Stimulated activated CD8-positive, alpha-beta memory T cell treated with anti-CD3 and anti-CD28 coated beads, Interleukin-12 subunit alpha, Interleukin-12 subunit beta, amount 100 ng/mL, for 1 hour (primary cell): ENCODE measurements around the gene GIGYF2.
A peak's percentile ranks its signal among the peaks of the same experiment; 100 is the strongest.
"Not testable (repeated sequence)": the region's sequence is repeated elsewhere in the genome, so short reads cannot be mapped to it uniquely, and the experiment has no call there.

Experiments
- DNase-seq: peaks from one replicate; pipeline ENCODE4 v3.0.0-alpha.2; 2020; ENCODE audit warnings: low read depth

GIGYF2 gene

DNA sequence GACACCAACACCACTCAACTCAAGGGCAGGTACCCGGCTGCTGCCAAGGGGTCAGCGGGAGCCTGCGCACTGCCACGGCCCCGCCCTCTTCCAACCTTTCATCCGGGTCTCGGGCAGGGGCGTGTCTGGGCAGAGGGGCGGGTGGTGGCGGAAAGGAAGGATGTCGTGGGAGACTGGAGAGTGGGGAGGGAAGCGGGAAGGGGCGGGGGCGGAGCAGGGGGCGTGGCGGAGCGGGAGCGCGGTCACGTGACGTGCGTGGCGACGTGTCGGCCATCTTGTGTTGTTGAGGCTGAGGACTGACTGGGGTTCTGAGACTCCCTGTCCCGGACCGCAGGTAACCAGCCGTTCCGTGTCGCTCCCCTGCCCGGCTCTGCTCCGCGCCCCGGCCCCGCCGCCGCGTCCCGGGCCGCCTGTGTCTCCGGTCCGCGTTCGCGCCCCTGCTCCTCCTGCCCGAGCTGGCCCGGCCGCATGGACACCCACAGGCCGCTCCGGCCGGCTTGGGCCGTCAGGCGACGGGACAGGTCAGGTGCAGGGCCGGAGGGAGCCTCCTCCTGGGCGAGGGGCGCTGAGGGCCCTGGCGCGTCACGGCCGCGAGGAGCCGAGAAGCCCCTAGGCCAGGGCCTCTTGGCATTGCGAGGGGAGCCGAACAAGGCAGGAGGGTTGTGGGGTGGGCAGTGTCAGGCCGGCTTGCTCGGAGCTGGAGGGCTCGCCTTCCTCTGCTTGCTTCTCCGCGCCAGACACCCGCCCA lies at the start of gene GIGYF2:
Gene GIGYF2, plus strand, starts transcription at position 273 of the 748 bp plus-strand sequence. CDS start 37,867 bp downstream, outside the sequence.
- DNase-seq = peak; percentile 85

GRCh38 chr2:232649033-232649432 lies 48.1 kb upstream of the GIGYF2 start:
- DNase-seq = no peak

DNA sequence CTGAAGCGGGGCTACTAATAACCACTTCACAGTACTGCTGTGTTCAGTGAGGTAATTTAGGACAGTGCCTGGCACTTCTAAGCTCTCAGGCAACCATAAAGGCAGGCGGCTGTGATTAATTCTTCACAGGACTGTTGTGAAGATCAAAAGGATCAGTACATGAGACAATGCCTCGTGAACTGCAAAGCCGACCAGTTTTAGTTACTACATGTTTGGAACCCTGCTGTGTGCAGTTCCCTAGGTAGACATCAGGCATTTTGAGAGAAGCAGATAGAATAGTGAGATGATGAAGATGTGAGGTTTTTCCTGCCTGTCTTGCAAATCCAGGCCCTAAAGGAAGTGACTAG lies 44.7 kb upstream of the GIGYF2 start:
- DNase-seq = no peak

- no peak for DNase-seq
These were observed 43.7 kb upstream of the GIGYF2 start for GRCh38 chr2:232653441-232653840.

DNA sequence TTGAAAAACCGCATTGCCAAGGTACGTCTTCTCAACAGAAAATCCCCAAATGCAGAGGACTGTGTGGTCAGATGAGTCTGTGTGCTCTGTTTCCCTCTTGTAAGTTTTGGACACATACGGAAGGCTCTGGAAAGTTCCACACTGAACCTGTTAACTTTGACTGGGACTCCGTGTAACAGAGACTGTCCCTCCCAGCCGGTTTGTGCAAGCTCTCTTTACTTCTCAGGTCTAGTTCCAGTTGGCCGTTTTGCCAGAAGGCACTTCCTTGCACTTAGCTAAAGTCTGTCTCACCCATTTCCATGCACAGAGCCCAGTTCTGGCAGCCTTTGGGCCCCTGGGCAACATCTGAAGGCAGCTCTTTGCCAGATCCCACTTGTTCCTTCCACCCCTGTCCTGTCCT lies 41.7 kb upstream of the GIGYF2 start:
- no peak for DNase-seq

DNA sequence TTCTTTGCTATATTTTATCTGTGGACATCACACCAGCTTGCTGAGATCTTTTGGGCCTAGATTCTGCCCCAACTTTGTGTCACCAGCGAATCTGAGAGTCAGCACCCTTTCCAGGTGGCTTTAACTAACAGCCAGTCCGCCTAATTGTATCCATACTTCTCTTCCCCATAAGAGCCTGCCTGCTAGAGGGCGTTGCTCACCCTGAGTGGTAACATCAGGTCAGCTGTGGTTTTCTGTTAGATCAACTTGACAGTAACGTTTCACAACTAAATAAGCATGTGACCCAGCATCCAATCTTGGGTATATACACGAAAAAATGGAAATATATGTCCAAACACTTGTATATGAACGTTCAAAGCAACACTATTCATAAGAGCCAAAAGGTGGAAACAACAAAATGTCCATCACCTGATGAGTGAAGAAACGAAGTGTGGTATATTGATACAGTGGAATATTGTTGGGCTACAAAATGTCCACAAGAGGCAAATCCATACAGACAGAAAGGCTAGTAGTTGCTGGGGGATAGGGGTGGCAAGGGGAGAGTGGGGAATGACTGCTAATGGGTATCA lies 38.8 kb upstream of the GIGYF2 start:
- DNase-seq = no peak

DNA sequence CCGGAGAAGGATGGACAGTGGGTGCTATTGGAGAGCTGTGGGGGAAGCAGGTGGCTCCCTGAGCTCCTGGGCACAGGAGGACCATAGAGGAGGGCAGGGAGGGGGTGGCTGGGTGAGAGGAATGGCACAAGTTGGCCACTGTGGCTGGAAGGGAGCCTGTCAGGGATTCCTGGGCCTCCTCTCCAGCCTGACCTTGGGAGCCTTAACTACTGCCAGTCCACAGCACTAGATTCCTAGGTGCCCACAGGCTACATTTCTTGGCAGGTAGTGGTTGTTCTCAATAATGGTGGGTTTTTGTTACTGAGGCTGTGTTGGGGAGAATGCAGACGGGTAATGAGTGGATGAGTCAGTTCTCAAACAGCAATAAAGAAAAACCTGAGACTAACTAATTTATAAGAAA lies 37.8 kb upstream of the GIGYF2 start:
- no peak for DNase-seq

GRCh38 chr2:232662486-232663260 lies 34.5 kb upstream of the GIGYF2 start:
- DNase-seq = no peak

GRCh38 chr2:232666051-232666805 lies 30.9 kb upstream of the GIGYF2 start:
- no peak for DNase-seq

DNA sequence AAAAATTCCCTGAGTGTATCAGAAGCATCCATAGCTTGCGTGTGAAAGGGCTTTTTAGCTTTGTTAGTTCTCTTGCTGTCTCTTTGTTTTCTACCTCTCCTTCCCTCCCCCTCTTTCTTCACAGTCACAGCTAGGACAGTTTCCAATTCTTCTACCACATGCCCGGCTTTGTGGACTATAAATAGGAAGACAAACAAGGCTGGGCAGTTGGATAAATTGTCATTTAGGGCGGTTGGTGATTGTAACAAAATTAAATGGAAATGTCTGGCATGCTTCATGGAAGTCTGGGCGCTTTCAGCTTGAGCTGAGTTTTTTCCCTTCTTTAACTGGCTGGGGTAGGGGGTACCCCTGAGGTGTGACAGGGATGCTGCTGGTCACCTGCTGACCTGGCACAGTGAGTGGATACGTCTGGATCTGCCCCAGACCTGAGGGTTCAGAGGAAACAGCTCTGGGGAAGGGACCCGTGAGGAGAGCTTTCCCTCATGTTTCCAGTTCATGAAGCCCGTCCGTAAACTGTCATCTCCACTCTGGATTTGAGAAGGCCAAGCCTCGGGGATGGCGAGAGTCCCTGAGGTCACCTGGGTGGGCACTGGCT lies 29.0 kb upstream of the GIGYF2 start:
- no peak for DNase-seq

GRCh38 chr2:232668805-232669444 lies 28.2 kb upstream of the GIGYF2 start:
- no peak for DNase-seq

- DNase-seq = no peak
These were observed 24.5 kb upstream of the GIGYF2 start for GRCh38 chr2:232672588-232672987.

DNA sequence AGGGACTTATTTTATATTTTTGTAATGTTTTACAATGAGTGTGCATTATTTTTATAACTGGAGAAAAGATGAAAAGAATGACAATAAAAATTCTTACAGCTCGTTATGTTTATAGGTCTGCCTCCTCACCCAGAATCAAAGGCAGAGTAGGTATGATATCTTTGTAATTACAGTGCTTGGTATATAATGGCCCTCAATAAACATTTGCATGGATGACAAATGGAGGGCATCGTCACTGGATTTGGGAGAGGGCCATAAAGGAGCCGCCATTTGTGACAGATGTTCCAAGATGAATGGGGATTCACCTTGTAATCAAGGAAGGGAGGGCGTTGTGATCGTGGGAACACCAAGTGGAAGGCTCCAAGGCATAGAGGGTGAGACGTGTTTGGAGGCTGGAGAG lies 22.6 kb upstream of the GIGYF2 start:
- no peak for DNase-seq

DNA sequence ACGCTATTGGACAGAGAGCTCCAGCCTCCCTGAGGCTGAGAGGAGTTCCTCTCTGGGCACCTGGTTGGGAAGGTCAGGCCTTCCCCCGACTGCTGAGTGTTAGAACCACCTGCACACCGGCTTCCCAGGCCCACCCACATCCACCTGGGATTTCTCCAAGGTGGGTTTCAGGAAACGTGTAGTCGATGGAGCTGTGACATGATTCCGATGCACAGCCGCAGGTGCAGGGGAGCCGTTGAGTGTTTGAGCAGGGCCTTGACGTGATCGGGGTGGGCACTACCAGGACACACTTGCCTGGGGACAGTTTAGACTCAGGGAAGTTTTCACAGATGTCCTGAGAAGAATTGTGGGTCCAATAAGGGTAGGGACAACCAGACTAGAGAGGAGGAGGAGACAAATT lies 21.8 kb upstream of the GIGYF2 start:
- DNase-seq = no peak

GRCh38 chr2:232680006-232680405 lies 17.1 kb upstream of the GIGYF2 start:
- no peak for DNase-seq

DNA sequence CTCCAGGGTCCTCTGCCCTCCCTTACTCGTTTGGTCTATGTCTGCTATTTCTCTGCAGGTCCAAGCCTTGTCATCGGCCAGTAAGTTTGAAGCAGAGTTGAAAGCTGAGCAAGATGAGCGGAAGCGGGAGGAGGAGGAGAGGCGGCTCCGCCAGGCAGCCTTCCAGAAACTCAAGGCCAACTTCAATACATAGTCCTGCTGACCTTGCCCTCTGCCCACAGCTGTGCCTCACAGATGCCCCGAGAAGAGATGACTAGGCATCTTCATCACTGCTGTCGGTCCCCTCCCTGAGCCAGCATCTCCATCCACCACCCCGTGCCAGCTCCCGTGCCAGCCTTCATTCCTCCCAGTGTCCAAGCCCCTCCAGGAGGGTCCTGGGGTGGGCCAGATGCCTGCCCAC lies 15.6 kb upstream of the GIGYF2 start:
- DNase-seq = no peak

DNA sequence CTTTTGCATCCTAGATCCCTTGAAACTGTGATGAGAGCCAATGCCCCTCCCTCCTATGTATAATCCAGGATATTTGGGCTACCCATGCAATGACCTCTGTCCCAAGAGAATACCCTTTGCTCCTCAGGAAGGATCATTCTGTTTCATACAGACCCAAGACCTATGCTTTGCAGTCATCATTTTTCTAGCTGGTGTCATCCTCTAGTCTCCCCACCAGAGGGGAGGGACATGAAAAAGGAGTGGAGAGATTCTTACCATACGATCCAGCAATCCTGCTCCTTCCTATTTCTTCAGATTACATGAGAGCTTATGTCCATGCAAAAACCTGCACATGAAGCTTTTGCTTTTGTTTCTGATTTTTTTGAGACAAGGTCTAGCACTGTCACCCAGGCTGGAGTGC lies 13.8 kb upstream of the GIGYF2 start:
- DNase-seq = no peak

DNA sequence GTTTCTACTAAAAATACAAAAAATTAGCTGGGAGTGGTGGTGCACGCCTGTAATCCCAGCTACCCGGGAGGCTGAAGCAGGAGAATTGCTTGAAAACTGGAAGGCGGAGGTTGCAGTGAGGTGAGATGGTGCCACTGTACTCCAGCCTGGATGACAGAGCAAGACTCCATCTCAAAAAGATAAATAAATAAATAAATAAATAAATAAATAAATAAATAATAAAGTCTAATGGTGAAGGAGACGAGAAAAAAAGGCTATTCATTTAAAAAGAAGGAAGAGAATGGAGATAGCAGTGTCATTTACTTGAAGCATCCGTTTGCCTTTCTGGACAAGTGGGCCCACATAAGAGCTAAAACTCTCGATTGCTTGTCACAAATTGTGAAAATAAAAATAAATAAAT lies 11.7 kb upstream of the GIGYF2 start:
- DNase-seq = not testable (repeated sequence)

GRCh38 chr2:232687382-232688160 lies 9.6 kb upstream of the GIGYF2 start:
- no peak for DNase-seq

DNA sequence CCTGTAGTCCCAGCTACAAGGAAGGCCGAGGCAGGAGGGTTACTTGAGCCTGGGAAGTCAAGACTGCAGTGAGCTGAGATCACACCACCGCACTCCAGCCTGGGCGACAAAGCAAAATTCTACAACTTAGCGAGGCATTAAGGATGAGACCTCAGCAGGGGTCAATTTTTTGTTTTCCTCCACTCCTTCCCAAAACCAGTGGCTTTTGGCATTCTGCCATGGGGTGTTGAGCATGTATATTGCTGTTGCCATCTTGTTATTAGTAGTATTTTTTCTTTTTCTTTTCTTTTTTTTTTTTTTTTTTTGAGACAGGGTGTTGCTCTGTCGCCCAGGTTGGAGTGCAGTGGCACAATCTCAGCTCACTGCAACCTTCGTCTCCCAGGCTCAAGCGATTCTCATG lies 8.9 kb upstream of the GIGYF2 start:
- no peak for DNase-seq
